HCT116 (cell line): ENCODE results near the gene STX2.

Experiments used
- CBX3 ChIP-seq: IDR thresholded peaks from 2 replicates; pipeline ENCODE4 v1.6.1; 2012; ENCODE audit warnings: low read depth
- CTCF ChIP-seq, 3 experiments: fragments of 200-600 bp in 1 of 3; sonication (generic) in 1 of 3; IDR thresholded peaks in 2 of 3; conservative IDR thresholded peaks in 1 of 3; 2 replicates each; pipeline ENCODE4 v1.5.1; 2012 to 2017; ENCODE audit warnings: low read depth in 2 of 3, low read length in 2 of 3, antibody characterized with exemption in 1 of 3, borderline replicate concordance in 1 of 3, control low read depth in 1 of 3, mild to moderate bottlenecking in 1 of 3, mixed read lengths in 1 of 3, mixed run types in 1 of 3, moderate library complexity in 1 of 3; ENCODE audit not compliant: insufficient read depth in 1 of 3
- EZH2phosphoT487 ChIP-seq: fragments of 200-600 bp; IDR thresholded peaks from 2 replicates; pipeline ENCODE4 v1.6.1; 2018; ENCODE audit warnings: antibody characterized with exemption, borderline replicate concordance
- MAX ChIP-seq: IDR thresholded peaks from 2 replicates; pipeline ENCODE4 v1.6.1; 2012
- POLR2A ChIP-seq: IDR thresholded peaks from 2 replicates; pipeline ENCODE4 v1.7.0; 2011; ENCODE audit warnings: borderline replicate concordance; ENCODE audit not compliant: insufficient read depth, insufficient read length; ENCODE audit errors: extremely low read depth
- SP1 ChIP-seq: IDR thresholded peaks from 2 replicates; pipeline ENCODE4 v1.6.1; 2012; ENCODE audit warnings: low read depth
- ZFX ChIP-seq: fragments of 450-650 bp; IDR thresholded peaks from 2 replicates; pipeline ENCODE4 v1.6.1; 2017
- ZNF274 ChIP-seq: fragments of 200-500 bp; sonication (Bioruptor generic); IDR thresholded peaks from 2 replicates; pipeline ENCODE4 v1.6.1; 2014; ENCODE audit warnings: mild to moderate bottlenecking, low read depth, low read length, inconsistent platforms

- no peak for TF ChIP-seq EZH2phosphoT487
- TF ChIP-seq ZFX, result no peak
- TF ChIP-seq ZNF274, result no peak
- TF ChIP-seq CTCF (IDR thresholded peaks at IDR 0.05 in 2 of 3, conservative IDR thresholded peaks at IDR 0.05 in 1 of 3; ENCODE audit: borderline replicate concordance in 1 of 3, insufficient read depth in 1 of 3, low read depth in 2 of 3, low read length in 2 of 3), result no peak; a peak in 1 of 6 replicates
- TF ChIP-seq CBX3, result no peak
- TF ChIP-seq MAX, result no peak
- no peak for TF ChIP-seq SP1
- no peak for TF ChIP-seq POLR2A
Observed at GRCh38 chr12:130813436-130813835, 25.6 kb downstream of the STX2 start.
